ENCODE measurements around the gene JMJD8. TPM values are rescaled to one million over a fixed set of nuclear protein-coding genes. Genes with fewer than 3 reads are reported as not detected.

JMJD8 gene
- total and polyA plus RNA-seq, 10 of the 15 experiments (the other 5 are each of a cell fraction or from before 2014, with no cell fraction given) = 1.00 to 50.4 (median 30.7) TPM

GRCh38 chr16:636206-637080 lies 47.7 kb downstream of the JMJD8 start, which contains the start of gene METTL26 (continued):
- no peak for TF ChIP-seq ZBTB33 (IDR thresholded peaks at IDR 0.05)
- peak; percentile 78 for TF ChIP-seq CREM (IDR thresholded peaks at IDR 0.05; ENCODE audit: low read depth)
- TF ChIP-seq BMI1 (IDR thresholded peaks at IDR 0.05; ENCODE audit: borderline replicate concordance) = no peak
- TF ChIP-seq ZNF384 (IDR thresholded peaks at IDR 0.05; ENCODE audit: borderline replicate concordance, low read depth, low read length) = no peak
- TF ChIP-seq IRF3 (IDR thresholded peaks at IDR 0.05) = peak; percentile 25; the same call in 1 of the 2 replicates
- TF ChIP-seq SUPT20H (IDR thresholded peaks at IDR 0.05; ENCODE audit: borderline replicate concordance, control insufficient read depth, low read depth, low read length) = no peak
